Kidney capillary endothelial cell (primary cell): ENCODE results near the gene VEZF1.

Experiments used
- DNase-seq: peaks from one replicate; pipeline ENCODE4 v3.0.0-alpha.2; 2018; ENCODE audit warnings: low spot score

The VEZF1 gene

GRCh38 chr17:57928928-57929327, 59.1 kb downstream of the VEZF1 start:
- DNase-seq: no peak

GRCh38 chr17:57927048-57927723, 60.9 kb downstream of the VEZF1 start:
- no peak for DNase-seq

GRCh38 chr17:57926723-57927047, 61.4 kb downstream of the VEZF1 start:
- DNase-seq: no peak

GRCh38 chr17:57925361-57925990, 62.6 kb downstream of the VEZF1 start:
- no peak for DNase-seq

GRCh38 chr17:57924677-57925076, 63.4 kb downstream of the VEZF1 start:
- DNase-seq: no peak
